Transverse colon (tissue), 4 donors: ENCODE results near the gene AMIGO3. TPM values are rescaled to one million over a fixed set of nuclear protein-coding genes. Genes with fewer than 3 reads are reported as not detected.

ENCODE experiments used
- DNase-seq: peaks from one replicate; pipeline ENCODE4 v3.0.0-alpha.2; 2019
- H3K27ac ChIP-seq, 4 donors: fragments of 200-600 bp; sonication (generic); 2 replicates each; pipeline ENCODE4 v1.5.1; 2016 to 2018; ENCODE audit warnings: inconsistent platforms in 4 of 4
- H3K27me3 ChIP-seq: fragments of 200-600 bp; sonication (generic); 2 replicates; pipeline ENCODE4 v1.5.1; 2017; ENCODE audit warnings: inconsistent platforms
- H3K36me3 ChIP-seq, 4 donors: fragments of 200-600 bp; sonication (generic); 2 replicates each; pipeline ENCODE4 v1.5.1; 2017 to 2019; ENCODE audit warnings: inconsistent platforms in 4 of 4
- H3K4me1 ChIP-seq, 4 donors: fragments of 200-600 bp; sonication (generic); 2 replicates each; pipeline ENCODE4 v1.5.1; 2017 to 2020; ENCODE audit warnings: inconsistent platforms in 4 of 4
- H3K4me3 ChIP-seq, 4 donors: fragments of 200-600 bp; sonication (generic); 1 replicate in 1 of 4; 2 replicates in 3 of 4; pipeline versions ENCODE4 v1.5.1 to v1.6.1; 2017 to 2019; ENCODE audit warnings: inconsistent platforms in 4 of 4
- H3K9me3 ChIP-seq, 2 donors: fragments of 200-600 bp; sonication (generic); 2 replicates each; pipeline ENCODE4 v1.5.1; 2017 to 2019; ENCODE audit warnings: inconsistent platforms in 2 of 2
- EP300 ChIP-seq: sonication (generic); formaldehyde crosslinking; IDR thresholded peaks from one replicate; pipeline ENCODE4 v1.6.1; 2017; ENCODE audit warnings: antibody characterized with exemption, low read depth
- POLR2A ChIP-seq: fragments of 450-650 bp; IDR thresholded peaks from one replicate; pipeline ENCODE4 v1.6.1; 2016; ENCODE audit warnings: antibody characterized with exemption, mild to moderate bottlenecking, moderate library complexity
- POLR2AphosphoS5 ChIP-seq, 3 donors: sonication (generic); formaldehyde crosslinking; IDR thresholded peaks; one replicate each; pipeline ENCODE4 v1.6.1; 2016; ENCODE audit warnings: antibody characterized with exemption in 3 of 3
- WGBS, 2 donors: methylation state at CpG; one replicate each; pipeline ENCODE4 v1.1.5; 2018; ENCODE audit warnings: low coverage in 1 of 2; 5-methylcytosine and 5-hydroxymethylcytosine counted together
- in situ Hi-C, 4 donors: fragments of 200-750 bp; cut with MboI; loops; one replicate each; pipeline versions ENCODE4 v1.15.0 to v1.15.1; 2017; ENCODE audit warnings: low sequenced_read_pairs in 3 of 4, low pct_ligation_motif_present in 1 of 4, low pct_unique_long_range_greater_than_20kb in 1 of 4
- intact Hi-C: fragments of 100-400 bp; cut with DNase I; formaldehyde crosslinking; loops from one replicate; pipeline ENCODE4 v1.15.1; 2023; ENCODE audit warnings: low total_unique reads
- total RNA-seq, 4 donors: library from RNA; depleted of rRNA; stranded (reverse); fragments of >200 nt; gene quantifications; one replicate each; pipeline ENCODE4 v1.1.0, GENCODE V29; 2016
- TF ChIP-seq, protein P1 (sequence below), 5 experiments: fragments of 200-600 bp in 3 of 5; fragments of 450-650 bp in 2 of 5; sonication (generic) in 3 of 5; IDR thresholded peaks; 1 replicate in 2 of 5; 2 replicates in 3 of 5; pipeline ENCODE4 v1.5.1; 2016 to 2017; ENCODE audit warnings: antibody characterized with exemption in 5 of 5, inconsistent platforms in 3 of 5, mild to moderate bottlenecking in 2 of 5, moderate library complexity in 1 of 5

The AMIGO3 gene
- total RNA-seq, 4 donors from 2014 or later, result 0.68 to 0.79 TPM; not detected in 2

DNA sequence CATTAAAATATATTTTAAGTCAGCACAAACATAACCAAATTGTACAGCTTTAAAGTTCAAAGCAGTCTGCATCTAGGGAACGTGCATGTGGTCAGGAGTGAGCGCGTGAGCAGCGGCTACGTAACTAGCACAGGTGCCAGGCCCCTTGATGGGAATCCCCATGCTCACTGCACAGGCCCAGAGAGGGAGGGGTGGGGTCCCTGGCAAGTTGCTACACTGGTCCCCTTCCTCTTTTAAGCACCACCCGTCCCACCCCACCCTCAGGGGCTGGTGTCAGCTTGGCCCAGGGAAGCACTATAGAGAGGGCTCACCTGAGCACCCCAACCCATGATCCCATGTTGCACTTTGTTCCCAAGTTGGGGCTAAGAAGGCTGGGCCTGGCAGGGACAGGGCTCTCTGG is 5.1 kb upstream of the AMIGO3 start:
- H3K36me3 ChIP-seq, result peaks cover 0 to 6% (median 1%) of the 10 kb centered on the region in 4 donors
- peak overlapping the region; percentile 94 to 99 (median 98) for H3K27ac ChIP-seq
- intact Hi-C loops (no loop called here), in situ Hi-C loops (loop anchor here in 1 of 4 donors (5.0 kb wide), 1 partner anchor 63 kb away; the partner anchor contains the start of gene IP6K1)
- H3K4me3 ChIP-seq, result peak overlapping the region; percentile 35 to 92 (median 88)
- WGBS, 2 donors, result 34% methylated on average over 6 of the region's 6 CpGs; no CpG with 5 or more reads in 1 of the 2 donors
- no peaks in the 10 kb centered on the region for H3K9me3 ChIP-seq
- TF ChIP-seq POLR2AphosphoS5 (IDR thresholded peaks at IDR 0.05), result no peak
- TF ChIP-seq POLR2A, result no peak
- no peak for TF ChIP-seq EP300
- TF ChIP-seq, protein P1, sequence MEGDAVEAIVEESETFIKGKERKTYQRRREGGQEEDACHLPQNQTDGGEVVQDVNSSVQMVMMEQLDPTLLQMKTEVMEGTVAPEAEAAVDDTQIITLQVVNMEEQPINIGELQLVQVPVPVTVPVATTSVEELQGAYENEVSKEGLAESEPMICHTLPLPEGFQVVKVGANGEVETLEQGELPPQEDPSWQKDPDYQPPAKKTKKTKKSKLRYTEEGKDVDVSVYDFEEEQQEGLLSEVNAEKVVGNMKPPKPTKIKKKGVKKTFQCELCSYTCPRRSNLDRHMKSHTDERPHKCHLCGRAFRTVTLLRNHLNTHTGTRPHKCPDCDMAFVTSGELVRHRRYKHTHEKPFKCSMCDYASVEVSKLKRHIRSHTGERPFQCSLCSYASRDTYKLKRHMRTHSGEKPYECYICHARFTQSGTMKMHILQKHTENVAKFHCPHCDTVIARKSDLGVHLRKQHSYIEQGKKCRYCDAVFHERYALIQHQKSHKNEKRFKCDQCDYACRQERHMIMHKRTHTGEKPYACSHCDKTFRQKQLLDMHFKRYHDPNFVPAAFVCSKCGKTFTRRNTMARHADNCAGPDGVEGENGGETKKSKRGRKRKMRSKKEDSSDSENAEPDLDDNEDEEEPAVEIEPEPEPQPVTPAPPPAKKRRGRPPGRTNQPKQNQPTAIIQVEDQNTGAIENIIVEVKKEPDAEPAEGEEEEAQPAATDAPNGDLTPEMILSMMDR (IDR thresholded peaks at IDR 0.05), result no peak
- peaks cover 16 to 43% (median 26%) of the 10 kb centered on the region in 4 donors for H3K4me1 ChIP-seq
- H3K27me3 ChIP-seq, result no peaks in the 10 kb centered on the region
- peak; percentile 51 for DNase-seq

DNA sequence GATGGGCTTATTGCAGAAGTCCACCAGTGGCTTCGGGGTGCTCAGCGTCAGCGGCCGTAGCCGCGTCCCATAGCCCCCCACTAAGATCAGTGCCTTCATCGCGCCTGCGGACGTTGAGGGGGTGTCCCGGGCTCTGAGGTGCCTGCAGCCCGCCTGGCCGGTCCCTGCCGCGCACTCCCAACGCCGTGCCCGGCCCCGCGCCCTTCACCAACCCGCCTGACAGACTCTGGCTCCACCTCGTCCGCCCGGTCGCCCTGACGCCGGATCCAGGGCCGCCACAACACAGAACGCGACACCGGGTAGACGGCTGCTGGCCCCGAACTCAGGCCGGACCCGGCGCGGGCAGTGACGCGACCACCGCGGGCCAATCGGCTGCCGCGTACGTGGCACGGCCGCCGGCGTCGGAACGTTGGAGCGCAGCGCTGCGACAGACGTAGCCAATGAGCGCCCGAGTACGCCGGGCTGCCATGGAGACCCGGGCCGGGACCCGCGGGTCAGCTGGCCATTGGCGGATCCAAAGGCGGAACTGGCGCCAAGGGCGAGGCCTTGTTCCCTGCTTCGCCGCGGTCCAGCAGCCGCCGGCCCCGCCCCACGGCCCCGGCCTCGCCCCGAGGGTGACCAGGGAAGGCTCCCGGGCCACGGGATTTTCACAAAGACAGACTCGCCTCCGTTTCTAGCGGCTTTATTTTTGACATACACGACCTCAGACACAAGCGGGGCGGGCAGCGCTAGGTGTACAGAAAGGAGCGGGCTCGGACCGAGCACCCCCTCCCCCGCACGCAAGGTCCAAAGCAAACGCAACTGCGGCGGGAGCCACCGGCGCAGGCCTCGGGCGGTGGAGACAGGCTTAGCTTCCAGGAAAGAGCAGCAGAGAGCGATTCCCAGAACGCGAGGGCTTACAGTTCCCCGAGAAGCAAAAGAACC is 4.4 kb upstream of the AMIGO3 start, which contains the start of gene GMPPB:
GMPPB (minus strand) TSS at position 324 of the 924 bp plus-strand sequence; CDS start at position 99, 225 bp downstream.
- peaks cover 0 to 6% (median 0%) of the 10 kb centered on the region in 4 donors for H3K36me3 ChIP-seq
- H3K4me3 ChIP-seq, result peak within 1 kb of the TSS; percentile 87 to 92 (median 89)
- peaks cover 18 to 46% (median 32%) of the 10 kb centered on the region in 4 donors for H3K4me1 ChIP-seq
- 0% methylated on average over 79 of the region's 102 CpGs; no CpG with 5 or more reads in 1 of the 2 donors for WGBS, 2 donors
- H3K9me3 ChIP-seq, result no peaks in the 10 kb centered on the region
- in situ Hi-C loops, result loop anchor here in 1 of 4 donors (5.0 kb wide), 1 partner anchor 63 kb away; the partner anchor contains the start of gene IP6K1
- no peaks in the 10 kb centered on the region for H3K27me3 ChIP-seq
- peak within 1 kb of the TSS; percentile 94 to 99 (median 98) for H3K27ac ChIP-seq
- intact Hi-C loops, result no loop called here
- DNase-seq, result peak; percentile 98
- TF ChIP-seq POLR2AphosphoS5 (IDR thresholded peaks at IDR 0.05), result peak; percentile 79 to 95 (median 92)
- TF ChIP-seq EP300, result no peak
- peak; percentile 91 for TF ChIP-seq POLR2A

DNA sequence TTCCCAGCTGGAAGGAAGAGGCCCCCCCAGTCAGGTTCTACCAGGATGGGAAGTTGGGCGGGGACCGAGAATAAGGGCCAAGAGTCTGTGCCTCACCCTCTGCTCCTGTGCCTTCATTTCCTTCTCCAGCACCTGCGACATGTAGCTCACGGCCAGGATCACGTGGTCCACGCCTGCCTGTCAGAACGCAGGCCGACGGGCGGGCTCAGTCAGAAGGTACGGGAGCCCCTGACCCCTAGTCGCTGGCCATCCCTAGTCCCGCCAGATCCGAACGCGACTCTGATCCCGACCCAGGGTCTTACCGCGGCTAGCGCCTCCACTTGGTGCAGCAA is 3.8 kb upstream of the AMIGO3 start:
- Histone ChIP-seq H3K27me3 (no peaks in the 10 kb centered on the region), H3K27ac (peak overlapping the region; percentile 94 to 99 (median 98)), H3K36me3 (peaks cover 0 to 6% (median 0%) of the 10 kb centered on the region in 4 donors), H3K9me3 (no peaks in the 10 kb centered on the region), H3K4me3 (peak overlapping the region; percentile 87 to 92 (median 89)), H3K4me1 (peaks cover 24 to 52% (median 38%) of the 10 kb centered on the region in 4 donors)
- WGBS, 2 donors, result 0% methylated on average over 2 of the region's 20 CpGs; no CpG with 5 or more reads in 1 of the 2 donors
- intact Hi-C loops, result no loop called here
- DNase-seq, result peak; percentile 88
- in situ Hi-C loops, result loop anchor here in 1 of 4 donors (5.0 kb wide), 1 partner anchor 64 kb away; the partner anchor contains the start of gene IP6K1
- peak in 1 of 3 donors; percentile 48 for TF ChIP-seq POLR2AphosphoS5 (IDR thresholded peaks at IDR 0.05)
- no peak for TF ChIP-seq POLR2A

DNA sequence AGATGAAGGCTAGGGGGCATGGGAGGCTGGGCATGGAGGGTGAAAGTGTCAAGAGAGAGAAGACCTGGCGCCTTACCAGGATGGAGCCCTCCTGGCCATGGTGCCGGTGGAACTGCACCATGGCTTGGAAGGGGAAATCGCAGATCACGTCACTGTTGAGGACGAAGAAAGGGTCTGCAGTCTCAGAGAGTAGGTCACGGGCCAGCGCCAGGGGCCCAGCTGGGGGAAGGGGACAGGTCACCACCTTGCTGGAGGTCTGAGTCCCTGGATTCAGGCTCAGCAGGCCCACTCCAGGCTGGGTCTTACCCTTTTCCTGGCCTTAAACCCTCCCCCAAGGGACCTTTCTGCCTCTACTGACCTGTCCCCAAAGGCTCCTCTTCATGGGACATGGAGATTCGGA is 3.4 kb upstream of the AMIGO3 start:
- DNase-seq, result no peak
- no peaks in the 10 kb centered on the region for H3K9me3 ChIP-seq
- peak overlapping the region; percentile 87 to 92 (median 89) for H3K4me3 ChIP-seq
- peak overlapping the region; percentile 94 to 99 (median 98) for H3K27ac ChIP-seq
- WGBS, 2 donors, result 45% methylated on average over 8 of the region's 8 CpGs; no CpG with 5 or more reads in 1 of the 2 donors
- TF ChIP-seq, protein P1 (IDR thresholded peaks at IDR 0.05), result no peak
- TF ChIP-seq POLR2A (no peak), POLR2AphosphoS5 (IDR thresholded peaks at IDR 0.05) (no peak), EP300 (no peak)
- intact Hi-C loops, result no loop called here
- in situ Hi-C loops, result loop anchor here in 1 of 4 donors (5.0 kb wide), 1 partner anchor 64 kb away; the partner anchor contains the start of gene IP6K1
- H3K4me1 ChIP-seq, result peaks cover 24 to 53% (median 38%) of the 10 kb centered on the region in 4 donors
- H3K36me3 ChIP-seq, result peaks cover 0 to 6% (median 0%) of the 10 kb centered on the region in 4 donors
- H3K27me3 ChIP-seq, result no peaks in the 10 kb centered on the region
